Astrocyte (in vitro differentiated cells and primary cell): ENCODE results near the gene GLA.

ENCODE experiments used
- CTCF ChIP-seq: IDR thresholded peaks from 2 replicates; pipeline ENCODE4 v1.5.1; 2011; ENCODE audit warnings: low read depth, mild to moderate bottlenecking, inconsistent platforms, low read length, moderate library complexity; ENCODE audit not compliant: insufficient read depth
- EZH2 ChIP-seq: IDR thresholded peaks from 2 replicates; pipeline ENCODE4 v1.6.1; 2012; ENCODE audit warnings: mild to moderate bottlenecking, low read length, inconsistent platforms; ENCODE audit not compliant: insufficient read depth

- no peak for TF ChIP-seq CTCF
- TF ChIP-seq EZH2: no peak
Measured at GRCh38 chrX:101427954-101428353, 20.2 kb upstream of the GLA start.
